Limb (tissue), 2 donors: ENCODE results near the gene PTPRA.

Experiments used
- DNase-seq, 2 donors: peaks; one replicate each; pipeline ENCODE4 v3.0.0-alpha.2; 2016; ENCODE audit errors: extremely low spot score in 2 of 2

PTPRA gene

DNA sequence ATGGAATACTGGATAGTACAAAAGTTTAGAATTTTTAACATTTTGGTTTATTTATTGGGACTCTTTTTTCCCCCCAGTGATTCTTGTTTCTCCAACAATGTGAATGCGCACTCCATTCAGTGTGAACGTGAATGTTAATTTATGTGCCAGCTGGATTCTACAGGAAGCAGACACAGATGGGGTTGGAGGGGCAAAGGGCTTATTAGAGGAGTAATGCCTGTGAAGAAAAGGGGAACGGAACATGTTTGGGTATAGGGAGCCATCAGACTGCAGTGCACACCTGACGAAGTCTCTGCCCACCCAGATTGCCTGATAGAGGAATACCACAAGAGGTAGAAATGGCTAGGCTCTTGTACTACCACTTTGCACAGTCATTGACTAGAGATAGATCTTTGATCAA, 48.2 kb downstream of the PTPRA start:
- no peak for DNase-seq

DNA sequence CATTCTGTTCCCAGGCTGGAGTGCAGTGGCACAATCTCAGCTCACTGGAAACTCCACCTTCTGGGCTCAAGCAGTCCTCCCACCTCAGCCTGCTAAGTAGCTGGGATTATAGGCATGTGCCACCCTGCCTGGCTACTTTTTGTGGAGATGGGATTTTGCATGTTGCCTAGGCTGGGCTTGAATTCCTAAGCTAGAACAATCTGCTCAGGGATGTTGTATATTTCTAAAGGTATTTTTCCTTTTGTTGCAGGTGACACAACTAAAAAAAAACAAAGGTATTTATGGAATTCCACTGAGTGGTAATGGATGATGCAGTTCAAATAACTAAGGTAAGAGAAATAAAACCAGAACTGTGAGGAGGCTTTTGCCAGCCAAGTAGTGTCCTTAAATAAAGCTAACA, 49.7 kb downstream of the PTPRA start:
- DNase-seq: no peak

DNA sequence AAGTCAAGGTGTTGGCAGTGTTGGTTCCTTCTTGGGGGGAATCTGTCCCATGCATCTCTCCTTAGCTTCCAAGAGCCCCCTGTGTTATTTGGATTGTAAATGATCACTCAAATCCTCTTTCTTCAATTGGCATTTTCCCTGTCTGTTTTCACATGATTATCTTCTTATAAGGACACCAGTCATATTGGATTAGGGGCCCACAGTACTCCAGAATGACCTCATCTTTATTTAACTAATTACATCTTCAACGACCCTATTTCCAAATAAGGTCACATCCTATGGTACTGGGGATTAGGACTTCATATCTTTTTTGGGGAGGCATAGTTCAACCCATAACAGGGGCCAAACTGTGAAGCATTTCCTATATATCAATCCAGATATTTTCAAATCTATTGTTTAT, 57.3 kb downstream of the PTPRA start:
- DNase-seq: no peak

DNA sequence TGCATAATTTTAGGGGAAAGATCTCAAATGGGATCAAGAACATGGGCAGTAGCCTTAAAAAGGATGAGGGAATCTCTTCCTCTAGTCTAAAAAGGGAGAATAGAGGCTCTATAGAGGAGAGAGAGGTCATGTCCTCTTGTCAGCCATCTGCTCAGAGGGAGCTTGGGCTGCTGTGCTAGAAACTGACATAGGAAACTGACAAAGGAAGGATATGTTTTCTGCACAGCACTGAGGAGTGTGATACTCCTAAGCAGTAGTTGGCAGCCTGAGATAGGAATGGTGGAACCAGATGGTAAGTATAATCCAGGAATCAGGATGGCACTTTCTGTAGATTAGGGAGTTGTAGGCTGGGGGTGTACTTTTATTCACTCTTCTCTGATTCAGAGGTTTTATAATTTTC, 59.2 kb downstream of the PTPRA start:
- DNase-seq: no peak

DNA sequence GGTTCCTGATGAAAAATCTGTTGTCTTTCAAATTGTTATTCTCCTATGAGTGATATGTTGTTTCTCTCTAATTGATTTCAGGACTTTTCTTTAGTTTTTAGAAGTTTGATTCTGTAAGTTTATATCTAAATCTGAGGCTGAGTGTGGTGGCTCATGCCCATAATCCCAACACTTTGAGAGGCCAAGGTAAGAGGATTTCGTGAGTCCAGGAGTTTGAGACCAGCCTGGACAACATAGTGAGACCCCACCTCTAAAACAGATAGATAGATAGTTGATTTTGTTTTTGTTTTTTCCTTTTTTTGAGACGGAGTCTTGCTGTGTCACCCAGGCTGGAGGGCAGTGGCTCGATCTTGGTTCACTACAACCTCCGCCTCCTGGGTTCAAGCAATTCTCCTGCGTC, 64.6 kb downstream of the PTPRA start:
- DNase-seq: no peak

- no peak for DNase-seq
Observed at GRCh38 chr20:2942439-2942838, 69.2 kb downstream of the PTPRA start.

GRCh38 chr20:2946988-2947961, 74.0 kb downstream of the PTPRA start:
- no peak for DNase-seq

DNA sequence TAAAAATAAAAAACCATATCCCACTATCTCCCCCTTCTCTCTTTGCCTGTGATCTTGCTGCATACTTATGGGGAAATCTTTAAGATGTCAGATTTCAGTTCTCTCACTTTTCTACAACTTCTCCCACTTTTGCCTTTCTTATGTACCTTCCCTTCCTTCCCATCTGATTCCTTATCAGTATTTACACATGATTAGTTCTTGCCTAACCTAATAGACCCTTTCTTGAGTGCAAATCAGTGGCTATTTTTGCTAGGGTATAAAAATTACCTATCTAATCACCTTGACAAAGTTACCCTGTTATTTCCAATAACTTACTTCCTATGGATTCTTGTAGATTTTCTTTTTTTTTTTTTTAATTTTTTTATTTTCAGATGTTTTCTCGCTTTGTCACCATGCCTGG, 75.7 kb downstream of the PTPRA start:
- DNase-seq: no peak

GRCh38 chr20:2952766-2953165, 79.5 kb downstream of the PTPRA start:
- DNase-seq: no peak

- no peak for DNase-seq
Observed at GRCh38 chr20:2955257-2955970, 82.1 kb downstream of the PTPRA start.

DNA sequence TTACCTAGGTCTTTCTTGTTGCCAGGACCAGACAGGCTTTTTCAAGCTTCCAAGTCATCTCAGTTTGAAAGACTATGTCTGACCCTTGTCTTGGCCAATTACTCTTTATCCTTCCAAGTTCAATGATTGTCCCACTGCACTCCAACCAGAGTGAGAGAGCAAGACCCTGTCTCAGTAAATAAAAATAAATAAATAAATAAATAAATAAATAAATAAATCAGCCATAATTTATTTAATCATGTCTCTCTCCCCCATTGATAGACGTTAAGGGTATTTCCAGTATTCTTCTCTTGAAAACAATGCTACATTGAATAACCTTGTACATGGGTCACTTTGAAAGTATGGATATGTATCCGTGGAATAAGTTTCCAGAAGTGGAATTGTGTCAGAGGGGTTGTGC, 83.2 kb downstream of the PTPRA start:
- no peak for DNase-seq

DNA sequence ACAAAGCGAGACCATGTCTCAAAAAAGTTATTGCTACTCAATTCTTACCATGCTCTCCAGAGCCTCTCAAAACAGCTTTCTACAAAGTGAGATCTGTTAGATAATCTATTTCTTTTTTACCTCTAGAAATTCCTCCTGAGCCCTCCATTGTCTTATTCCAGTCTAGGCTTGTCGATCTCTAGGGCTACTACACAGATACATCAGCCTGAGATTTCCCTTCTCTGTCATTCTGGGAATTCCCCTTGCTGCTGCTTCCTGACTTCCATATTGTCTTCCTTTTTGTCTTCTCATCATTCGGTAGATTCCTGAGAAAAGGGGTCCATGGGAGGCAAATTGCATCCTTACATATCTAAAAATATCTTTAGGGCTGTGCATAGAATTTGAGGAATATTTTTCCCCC, 94.6 kb downstream of the PTPRA start:
- no peak for DNase-seq

GRCh38 chr20:2972126-2972525, 98.8 kb downstream of the PTPRA start:
- DNase-seq: no peak

GRCh38 chr20:2973574-2973973, 100.3 kb downstream of the PTPRA start:
- no peak for DNase-seq

DNA sequence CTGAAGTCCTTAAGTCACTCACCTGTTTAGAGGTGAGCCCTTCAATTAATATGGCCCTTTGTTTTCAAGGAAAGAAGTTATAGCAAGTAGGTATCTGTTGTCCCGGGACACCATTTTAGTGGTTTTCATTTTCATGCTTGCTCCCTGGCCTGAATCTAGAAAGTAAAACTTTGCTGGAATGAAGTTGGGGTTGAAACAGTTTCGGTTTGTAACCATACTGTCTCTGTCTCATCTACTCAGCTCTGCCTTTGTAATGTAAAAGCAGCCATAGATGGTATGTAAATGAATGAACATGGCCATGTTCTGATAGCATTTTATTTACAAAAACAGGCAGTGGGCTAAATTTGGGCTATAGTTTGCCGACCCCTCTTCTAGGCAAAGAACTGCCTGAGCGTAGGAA, 105.2 kb downstream of the PTPRA start:
- DNase-seq: no peak

GRCh38 chr20:2981646-2982045, 108.4 kb downstream of the PTPRA start:
- DNase-seq: no peak

GRCh38 chr20:2983508-2983907, 110.2 kb downstream of the PTPRA start:
- no peak for DNase-seq

GRCh38 chr20:2984028-2984501, 110.8 kb downstream of the PTPRA start:
- DNase-seq: no peak

DNA sequence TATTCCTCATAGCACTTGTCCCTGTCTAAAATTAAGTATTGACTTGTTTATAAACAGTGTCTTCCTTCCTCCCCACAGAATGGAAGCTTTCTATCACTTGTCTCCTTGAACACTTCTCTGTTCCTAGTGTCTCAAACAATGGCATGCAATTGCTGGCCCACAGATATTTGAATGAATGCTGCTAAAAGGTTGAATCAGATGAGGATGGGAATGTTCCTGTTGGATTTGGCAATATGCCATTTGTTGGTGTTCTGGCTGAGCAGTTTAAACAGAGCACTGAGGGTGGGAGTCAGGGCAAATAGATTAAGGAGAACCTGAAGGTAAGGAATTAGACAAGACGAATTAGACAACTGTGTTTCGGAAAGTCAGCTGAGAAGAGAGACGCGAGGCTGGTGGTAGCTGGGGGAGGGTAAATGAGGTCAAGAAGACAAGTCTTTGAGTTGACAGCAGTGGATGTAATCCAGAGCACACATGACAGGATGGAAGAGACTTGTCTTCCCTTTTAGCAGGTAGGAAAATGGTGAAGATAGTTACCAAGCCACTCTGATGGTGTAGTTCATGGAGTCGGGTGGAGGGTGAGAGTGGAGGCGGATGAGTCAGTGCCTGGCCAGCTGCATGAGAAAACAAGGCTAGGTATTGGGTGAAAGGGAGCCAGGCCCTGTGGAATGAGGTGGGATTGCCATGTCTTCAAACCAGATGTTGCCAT, 111.8 kb downstream of the PTPRA start:
- no peak for DNase-seq

GRCh38 chr20:2986466-2986865, 113.2 kb downstream of the PTPRA start:
- no peak for DNase-seq

- DNase-seq: no peak
Observed at GRCh38 chr20:2987861-2988260, 114.6 kb downstream of the PTPRA start.

DNA sequence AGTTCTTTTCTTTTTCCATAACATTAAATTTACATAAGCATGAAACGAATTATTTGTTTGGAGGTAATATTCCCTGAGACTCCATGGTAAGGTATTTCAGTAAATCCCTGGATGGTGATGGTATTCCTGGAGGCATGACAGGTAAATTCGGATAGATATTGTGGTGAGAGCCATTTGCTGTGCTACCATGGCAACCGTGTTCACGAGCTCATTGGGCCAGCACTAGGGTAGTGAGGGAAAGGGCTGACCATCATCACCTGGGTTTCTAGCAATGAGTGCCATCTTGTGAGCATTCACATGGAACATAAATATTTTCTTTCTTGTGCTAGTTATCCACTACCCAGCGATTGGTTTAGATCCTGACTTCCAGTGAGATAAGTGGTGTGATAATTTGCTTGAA, 118.3 kb downstream of the PTPRA start:
- DNase-seq: no peak
